WI38 (cell line): Measurements from ENCODE around the gene TMEM18.

Experiments used
- H3K4me3 ChIP-seq: 2 replicates; pipeline ENCODE4 v1.5.1; 2011; ENCODE audit warnings: low read depth, mild to moderate bottlenecking, control low read depth, low read length
- TF ChIP-seq, protein P1 (sequence below): IDR thresholded peaks from 2 replicates; pipeline ENCODE4 v1.5.1; 2012; ENCODE audit warnings: low read depth, mild to moderate bottlenecking, control low read depth, low read length

TMEM18 gene

DNA sequence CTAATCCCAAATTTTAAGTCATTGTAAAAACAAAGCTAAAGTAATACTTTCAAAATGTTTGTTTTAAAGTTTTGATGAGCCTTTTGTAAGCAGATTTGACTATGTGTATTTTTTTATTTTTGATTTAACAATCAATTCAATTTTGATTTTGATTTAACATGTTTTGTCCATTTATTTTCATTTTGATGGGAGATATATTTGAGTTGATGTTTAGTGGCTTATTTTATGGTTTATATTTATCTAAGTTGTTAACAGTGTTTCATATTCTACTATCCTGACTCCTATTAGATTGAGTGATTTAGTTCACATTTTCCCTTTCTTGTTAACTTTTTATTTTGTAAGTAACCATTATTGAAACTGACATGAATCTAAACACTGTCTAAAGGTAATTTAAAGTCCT is 44.7 kb downstream of the TMEM18 start:
- no peak overlapping the region for H3K4me3 ChIP-seq
- TF ChIP-seq, protein P1, sequence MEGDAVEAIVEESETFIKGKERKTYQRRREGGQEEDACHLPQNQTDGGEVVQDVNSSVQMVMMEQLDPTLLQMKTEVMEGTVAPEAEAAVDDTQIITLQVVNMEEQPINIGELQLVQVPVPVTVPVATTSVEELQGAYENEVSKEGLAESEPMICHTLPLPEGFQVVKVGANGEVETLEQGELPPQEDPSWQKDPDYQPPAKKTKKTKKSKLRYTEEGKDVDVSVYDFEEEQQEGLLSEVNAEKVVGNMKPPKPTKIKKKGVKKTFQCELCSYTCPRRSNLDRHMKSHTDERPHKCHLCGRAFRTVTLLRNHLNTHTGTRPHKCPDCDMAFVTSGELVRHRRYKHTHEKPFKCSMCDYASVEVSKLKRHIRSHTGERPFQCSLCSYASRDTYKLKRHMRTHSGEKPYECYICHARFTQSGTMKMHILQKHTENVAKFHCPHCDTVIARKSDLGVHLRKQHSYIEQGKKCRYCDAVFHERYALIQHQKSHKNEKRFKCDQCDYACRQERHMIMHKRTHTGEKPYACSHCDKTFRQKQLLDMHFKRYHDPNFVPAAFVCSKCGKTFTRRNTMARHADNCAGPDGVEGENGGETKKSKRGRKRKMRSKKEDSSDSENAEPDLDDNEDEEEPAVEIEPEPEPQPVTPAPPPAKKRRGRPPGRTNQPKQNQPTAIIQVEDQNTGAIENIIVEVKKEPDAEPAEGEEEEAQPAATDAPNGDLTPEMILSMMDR: no peak

DNA sequence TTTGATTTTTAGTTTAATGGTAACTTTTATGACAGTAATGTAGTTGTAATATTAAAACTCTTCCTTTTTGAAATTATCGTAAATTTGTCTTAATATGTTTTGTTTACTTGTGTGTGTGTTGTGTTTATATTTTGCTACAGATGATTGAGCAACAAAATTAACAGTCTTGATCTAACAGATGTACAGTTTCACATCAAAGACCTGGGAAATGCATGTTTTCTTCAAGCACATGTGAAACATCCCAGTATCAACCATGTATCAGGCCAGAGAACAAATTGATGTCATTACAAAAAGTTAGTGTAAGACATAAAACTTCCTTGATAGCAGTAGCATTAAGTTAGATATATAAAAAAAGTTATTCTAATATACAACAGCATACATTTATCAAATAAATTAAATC is 45.5 kb downstream of the TMEM18 start:
- TF ChIP-seq, protein P1: no peak
- no peak overlapping the region for H3K4me3 ChIP-seq

DNA sequence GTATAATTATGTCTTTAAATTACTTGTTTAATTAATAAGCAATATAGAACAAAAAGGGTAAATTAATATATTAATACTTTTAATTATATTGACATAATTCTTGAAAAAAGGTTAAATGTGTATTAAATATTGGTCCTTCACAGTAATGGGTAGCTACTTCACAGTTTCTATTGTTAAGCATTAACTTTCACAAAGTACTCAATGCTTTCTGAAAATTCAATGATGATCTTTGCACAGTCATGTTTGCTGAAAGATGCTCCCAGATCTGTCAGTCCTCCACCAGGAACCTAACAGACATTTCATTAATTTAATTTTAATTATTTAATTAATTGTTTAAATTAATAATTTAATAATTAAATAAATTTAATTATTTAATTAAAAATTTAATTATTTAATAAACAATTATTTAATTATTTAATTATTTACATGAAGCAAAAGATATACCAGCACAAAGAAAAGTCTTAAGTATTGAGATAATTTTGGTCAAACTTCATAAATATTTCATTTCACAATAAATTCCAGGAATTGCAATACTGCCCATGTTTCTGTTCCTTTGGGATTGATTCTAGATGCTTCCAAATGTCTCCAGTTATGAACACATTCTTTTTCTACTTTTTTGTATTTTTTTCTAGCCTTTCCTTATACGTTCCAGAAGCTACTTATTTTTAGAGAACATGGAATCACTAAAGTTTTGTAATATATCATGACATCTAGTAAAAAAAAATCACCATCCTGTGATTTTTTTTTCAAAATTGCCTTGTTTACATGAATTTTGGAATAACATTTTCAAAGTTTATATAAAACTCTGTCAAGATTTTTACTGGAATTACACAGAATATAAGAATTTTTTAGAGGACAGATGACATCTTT is 46.5 kb downstream of the TMEM18 start:
- H3K4me3 ChIP-seq: no peak overlapping the region
- TF ChIP-seq, protein P1: no peak

DNA sequence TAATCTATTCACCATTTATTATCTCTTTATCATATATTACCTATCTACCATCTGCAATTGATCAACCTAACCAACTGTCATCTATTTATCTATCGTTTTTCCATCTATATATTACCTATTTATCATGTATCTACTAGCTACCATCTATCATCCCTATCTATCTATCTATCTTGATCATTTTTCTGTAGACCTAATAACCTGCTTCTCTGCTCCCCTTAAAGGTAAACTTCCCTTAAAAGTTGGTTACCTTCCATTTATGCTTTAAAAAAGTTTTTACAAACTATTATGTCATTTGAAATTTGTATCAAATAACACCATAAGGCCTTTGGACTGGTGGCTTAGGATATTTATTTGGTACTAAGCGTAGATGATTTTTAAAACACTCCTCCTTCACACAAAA is 47.2 kb downstream of the TMEM18 start:
- TF ChIP-seq, protein P1: no peak

DNA sequence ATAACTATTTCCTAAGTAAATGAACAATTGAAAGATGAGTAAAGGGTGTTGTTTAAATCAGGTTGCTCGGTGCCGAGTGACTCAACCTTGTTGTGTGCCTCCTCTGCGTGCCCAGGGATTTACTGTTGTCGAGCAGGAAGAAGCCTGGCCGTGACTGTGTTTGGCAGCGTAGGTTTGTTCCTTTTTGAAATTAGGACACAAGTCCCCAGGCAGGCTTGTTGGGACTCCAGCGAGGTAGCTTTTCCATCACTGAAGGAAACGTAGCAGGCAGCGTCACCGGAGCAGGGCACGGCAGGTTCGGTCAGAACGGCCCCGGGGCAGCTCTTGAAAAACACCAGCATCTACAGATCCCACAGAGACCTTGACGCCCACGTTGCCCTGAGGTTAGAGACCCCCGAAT is 48.6 kb downstream of the TMEM18 start:
- H3K4me3 ChIP-seq: no peak overlapping the region
- TF ChIP-seq, protein P1: no peak

More for the DNA sequence above, 47.2 kb downstream of the TMEM18 start:
- H3K4me3 ChIP-seq: no peak overlapping the region

DNA sequence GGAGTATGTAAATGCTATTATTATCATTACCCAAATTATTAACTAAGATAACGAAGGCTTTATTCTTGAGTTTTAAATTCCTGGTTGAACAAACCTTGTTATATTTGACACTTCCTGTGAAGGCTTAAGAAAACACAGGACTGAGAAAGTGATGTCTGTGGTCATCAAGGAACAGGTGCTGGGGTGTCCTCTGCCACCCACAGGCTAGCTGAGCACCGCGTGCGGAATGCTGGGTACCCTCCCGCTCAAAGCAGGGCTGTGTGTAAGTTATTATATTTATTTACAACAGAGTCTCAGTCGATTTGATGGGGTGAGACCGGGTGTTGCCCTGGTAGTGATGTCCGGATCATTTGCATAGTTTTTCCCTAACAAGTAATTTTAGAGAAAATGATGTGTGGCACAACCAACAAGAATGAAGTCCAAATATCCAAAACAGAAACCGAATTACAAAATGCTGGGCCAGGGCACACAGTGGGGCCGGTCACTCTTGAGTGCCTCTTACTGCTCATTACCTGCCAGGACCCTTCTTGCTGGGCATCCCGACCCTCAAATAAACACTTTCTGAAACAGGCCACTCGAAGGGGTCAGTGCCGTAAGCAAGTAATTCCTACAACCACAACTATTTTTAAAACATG is 49.2 kb downstream of the TMEM18 start:
- no peak overlapping the region for H3K4me3 ChIP-seq
- TF ChIP-seq, protein P1: no peak

DNA sequence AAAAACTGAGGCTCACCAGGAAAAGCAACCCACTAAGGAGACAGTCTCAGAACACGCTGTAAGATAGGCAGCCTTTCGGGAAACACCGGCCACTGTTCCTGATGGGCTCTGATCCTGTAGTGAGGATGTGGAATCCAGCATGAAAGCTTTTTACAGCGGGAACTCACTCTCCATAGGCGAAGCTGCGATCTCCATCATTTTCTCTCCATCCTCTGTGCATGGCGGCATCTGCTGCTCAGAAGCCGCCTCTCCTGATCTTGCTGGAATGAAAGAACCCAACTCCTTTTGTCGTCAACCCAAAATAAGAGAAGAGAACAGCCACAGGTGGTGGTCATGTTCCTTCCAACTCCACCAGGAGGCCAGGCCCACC is 49.9 kb downstream of the TMEM18 start:
- H3K4me3 ChIP-seq: no peak overlapping the region
- TF ChIP-seq, protein P1: no peak
